ENCODE measurements around the gene LRRC43.

LRRC43 gene

GRCh38 chr12:122227341-122227740, 44.4 kb downstream of the LRRC43 start:
- DNase-seq: no peak

- DNase-seq: no peak
Observed at GRCh38 chr12:122228092-122228491, 45.2 kb downstream of the LRRC43 start.

DNA sequence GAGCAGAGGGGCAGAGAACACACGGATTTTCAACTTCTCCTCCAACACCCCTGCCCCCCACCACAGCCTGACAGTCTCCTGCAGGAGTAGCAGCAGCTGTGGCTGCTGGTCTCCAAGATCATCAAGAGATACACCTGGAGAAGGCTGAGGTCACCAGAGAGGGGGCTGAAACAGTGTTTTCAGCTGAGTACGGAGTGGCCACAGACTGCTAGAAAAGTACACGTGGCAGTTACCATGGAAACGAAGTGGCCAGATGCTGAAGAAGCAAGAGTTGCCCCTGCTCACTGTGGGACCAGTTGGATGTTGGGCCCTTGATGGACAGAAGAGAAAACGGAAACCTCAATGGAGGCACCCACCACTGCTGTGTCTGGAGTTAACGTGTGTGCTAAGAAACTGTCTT, 47.9 kb downstream of the LRRC43 start:
- no peak for DNase-seq

DNA sequence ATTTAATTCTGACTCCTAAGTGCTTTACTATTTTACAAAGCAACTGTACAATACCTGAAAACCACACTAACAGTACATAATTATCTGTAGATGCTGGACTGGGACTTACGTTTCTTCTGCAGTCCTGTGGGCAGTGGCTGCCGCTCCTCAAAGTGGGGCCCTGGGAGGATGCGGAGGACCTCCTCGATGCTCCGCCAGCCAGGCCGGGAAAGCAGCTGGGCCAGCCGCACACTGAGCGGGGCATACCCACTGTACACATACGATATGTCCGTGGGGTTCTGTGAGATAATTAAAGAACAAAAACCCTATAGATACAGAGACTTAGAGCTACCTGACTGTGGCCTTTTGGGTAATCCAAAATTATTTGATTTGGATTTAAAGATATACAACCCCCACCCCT, 49.8 kb downstream of the LRRC43 start:
- DNase-seq: no peak

- no peak for DNase-seq
Observed at GRCh38 chr12:122235741-122236140, 52.8 kb downstream of the LRRC43 start.

DNA sequence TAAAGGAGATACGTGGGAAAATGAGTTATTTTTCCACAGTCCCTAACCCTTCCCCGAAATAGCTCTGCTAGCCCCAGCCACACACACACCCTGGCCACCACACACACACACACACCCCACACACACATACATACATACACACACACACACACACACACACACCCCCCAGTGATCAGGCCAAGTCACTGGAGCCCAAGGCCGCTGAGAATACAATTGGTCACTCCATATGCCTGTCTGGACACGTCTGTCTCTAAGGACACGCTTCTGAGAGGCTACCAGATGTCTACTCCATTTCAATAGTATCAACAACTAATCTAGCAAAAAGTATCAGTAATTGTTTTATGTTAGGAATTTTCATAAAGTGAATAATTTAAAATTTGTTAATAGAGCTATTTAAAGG, 55.9 kb downstream of the LRRC43 start:
- DNase-seq: peak; percentile 7

- no peak for DNase-seq
Observed at GRCh38 chr12:122243965-122244364, 61.0 kb downstream of the LRRC43 start.

DNA sequence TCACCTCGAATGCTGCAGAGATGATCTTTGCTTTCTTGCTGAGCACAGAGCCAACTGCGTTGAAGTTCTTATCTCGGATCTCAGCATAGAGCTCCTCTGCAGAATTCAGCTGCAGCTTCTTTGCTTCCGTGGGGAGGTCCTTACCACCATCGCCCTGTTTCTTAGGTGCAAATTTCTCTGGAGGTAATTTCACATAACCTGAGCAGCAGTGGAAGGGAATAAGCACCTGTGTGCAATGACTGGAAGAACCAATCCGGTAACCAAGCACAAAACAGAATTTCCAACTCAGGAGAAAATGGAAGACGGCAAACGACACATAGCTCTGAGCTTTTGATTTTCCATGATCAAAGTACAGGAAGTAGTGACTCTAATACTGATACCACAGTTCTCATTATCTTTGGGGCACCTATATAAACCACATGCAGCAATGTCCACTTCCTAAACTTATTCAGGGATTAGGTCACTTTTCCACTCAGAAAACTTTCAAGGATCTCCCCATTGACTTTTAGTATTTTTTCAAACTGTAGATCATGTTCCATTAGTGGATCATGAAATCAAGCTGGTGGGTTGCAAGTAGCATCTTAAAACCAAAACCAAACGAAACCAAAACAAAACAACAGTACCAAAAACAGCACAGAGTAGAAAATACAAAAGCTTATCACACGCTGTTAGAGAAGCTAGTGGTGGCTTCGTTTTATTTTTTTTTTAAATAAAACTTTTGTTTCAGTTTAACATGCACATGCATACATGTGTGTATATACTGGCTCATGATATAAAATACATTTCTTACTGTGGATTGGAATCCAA, 61.8 kb downstream of the LRRC43 start:
- DNase-seq: no peak

DNA sequence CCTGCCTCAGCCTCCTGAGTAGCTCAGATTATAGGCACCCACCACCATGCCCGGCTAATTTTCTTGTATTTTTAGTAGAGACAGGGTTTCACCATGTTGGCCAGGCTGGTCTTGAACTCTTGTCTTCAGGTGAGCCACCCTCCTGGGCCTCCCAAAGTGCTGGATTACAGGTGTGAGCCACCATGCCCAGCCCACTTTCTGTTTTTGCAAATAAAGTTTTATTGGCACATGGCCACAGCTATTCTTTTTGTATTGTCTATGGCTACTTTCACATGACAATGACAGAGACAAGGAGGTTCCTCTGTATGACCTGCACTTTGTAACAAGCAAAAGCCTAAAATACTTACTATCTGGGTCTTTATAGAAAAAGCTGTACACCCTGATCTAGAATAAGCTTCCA, 62.6 kb downstream of the LRRC43 start:
- no peak for DNase-seq

DNA sequence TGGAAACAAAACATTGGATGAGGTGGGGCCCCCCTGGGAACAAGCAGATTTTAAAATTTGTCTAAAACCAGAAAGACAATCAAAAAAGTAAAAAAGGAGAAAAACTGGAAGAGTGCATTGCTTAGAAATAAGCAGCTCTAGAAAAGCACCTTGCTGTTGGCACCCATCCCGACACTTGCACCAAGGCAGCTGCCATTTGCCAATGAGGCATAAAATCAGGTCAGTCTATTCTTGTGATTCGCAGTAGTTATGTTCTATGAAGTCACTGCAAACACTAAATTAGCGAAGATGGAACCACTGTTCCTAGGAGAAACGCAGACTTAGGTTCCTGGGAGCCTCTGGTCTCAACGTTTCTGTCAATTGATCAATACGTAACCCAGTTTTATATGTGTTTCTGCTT, 67.1 kb downstream of the LRRC43 start:
- peak; percentile 17 for DNase-seq

- DNase-seq: no peak
Observed at GRCh38 chr12:122250536-122250935, 67.6 kb downstream of the LRRC43 start.
